HCT116 (cell line): ENCODE data around the gene PGBD1. TPM values are rescaled to one million over a fixed set of nuclear protein-coding genes. Genes with fewer than 3 reads are reported as not detected.

Source experiments
- ATAC-seq: fragments of 200-7000 bp; cut with Tn5 transposase; 2 replicates; pipeline ENCODE4 v1.9.1; 2020; ENCODE audit warnings: mild to moderate bottlenecking, moderate library complexity
- BruUV-seq: library from RNA; stranded (reverse); fragments of 400-500 nt; replicated peaks from 2 replicates; lab custom pipeline; 2021; lab: Mats Ljungman, UMichigan
- CTCF ChIA-PET: fragments of 300-600 bp; sonication (Branson Sonifier 250); formaldehyde crosslinking; loops from one replicate; lab custom pipeline; 2021; ENCODE audit warnings: antibody characterized with exemption; lab: Charles Lee
- POLR2A ChIA-PET: fragments of 300-600, 350-600 bp; sonication (Branson Sonifier 250); formaldehyde crosslinking; loops from one replicate; lab custom pipeline; 2021; ENCODE audit warnings: antibody characterized with exemption; lab: Charles Lee
- RAD21 ChIA-PET, 2 experiments: fragments of 300-600 bp; sonication (Branson Sonifier 250); formaldehyde crosslinking; loops; one replicate each; lab custom pipeline; 2023; ENCODE audit warnings: low total read pairs in 2 of 2; ENCODE audit not compliant: uncharacterized antibody in 2 of 2, unreplicated experiment in 2 of 2, low non-redundant PET in 1 of 2; lab: Charles Lee
- DNase-seq: peaks from one replicate; pipeline ENCODE4 v3.0.0-alpha.2; 2010; ENCODE audit warnings: low read depth, low spot score
- H2AFZ ChIP-seq: fragments of 200-600 bp; shearing (Covaris generic), sonication (generic); 2 replicates; pipeline ENCODE4 v1.6.1; 2017; ENCODE audit warnings: low read depth, mixed run types, mixed read lengths, antibody characterized with exemption, low read length; ENCODE audit not compliant: poor library complexity, severe bottlenecking
- H3K27ac ChIP-seq: 2 replicates; pipeline ENCODE4 v1.5.1; 2012; ENCODE audit warnings: low read depth, low read length
- H3K27me3 ChIP-seq: fragments of 200-600 bp; sonication (generic); 2 replicates; pipeline ENCODE4 v1.6.1; 2016; ENCODE audit warnings: mixed run types, low read length, mixed read lengths; ENCODE audit not compliant: insufficient read depth
- H3K36me3 ChIP-seq, 2 experiments: fragments of 200-500 bp in 1 of 2; fragments of 200-600 bp in 1 of 2; sonication (Bioruptor generic) in 1 of 2; sonication (generic) in 1 of 2; 2 replicates each; pipeline versions ENCODE4 v1.5.1 to v1.6.1; 2014 to 2016; ENCODE audit warnings: low read length in 2 of 2, inconsistent platforms in 1 of 2, mixed read lengths in 1 of 2, mixed run types in 1 of 2; ENCODE audit not compliant: insufficient read depth in 2 of 2, control insufficient read depth in 1 of 2
- H3K4me1 ChIP-seq, 2 experiments: fragments of 200-600 bp in 1 of 2; sonication (generic) in 1 of 2; 2 replicates each; pipeline versions ENCODE4 v1.5.1 to v1.6.1; 2012 to 2017; ENCODE audit warnings: low read length in 2 of 2, inconsistent platforms in 1 of 2, mild to moderate bottlenecking in 1 of 2, mixed read lengths in 1 of 2, mixed run types in 1 of 2, moderate library complexity in 1 of 2; ENCODE audit not compliant: insufficient read depth in 2 of 2, control insufficient read depth in 1 of 2
- H3K4me2 ChIP-seq: fragments of 200-600 bp; sonication (generic); 2 replicates; pipeline ENCODE4 v1.6.1; 2017; ENCODE audit warnings: mixed run types, low read length, mixed read lengths
- H3K4me3 ChIP-seq, 2 experiments: fragments of 200-600 bp in 1 of 2; sonication (generic) in 1 of 2; replicated peaks in 1 of 2; 2 replicates each; pipeline ENCODE4 v1.5.1; 2011 to 2016; ENCODE audit warnings: low read length in 2 of 2, control low read depth in 1 of 2, low read depth in 1 of 2, mild to moderate bottlenecking in 1 of 2, mixed read lengths in 1 of 2, mixed run types in 1 of 2
- H3K79me2 ChIP-seq: fragments of 200-600 bp; sonication (generic); 2 replicates; pipeline ENCODE4 v1.6.1; 2017; ENCODE audit warnings: mild to moderate bottlenecking, mixed run types, low read length, moderate library complexity, mixed read lengths; ENCODE audit not compliant: insufficient read depth
- H3K9ac ChIP-seq: fragments of 200-600 bp; sonication (generic); 2 replicates; pipeline ENCODE4 v1.6.1; 2016; ENCODE audit warnings: low read length, mixed read lengths
- H3K9me2 ChIP-seq: fragments of 200-600 bp; sonication (generic), shearing (Covaris generic); 2 replicates; pipeline ENCODE4 v1.6.1; 2017; ENCODE audit warnings: mixed run types, mild to moderate bottlenecking, moderate library complexity; ENCODE audit not compliant: insufficient read depth
- H3K9me3 ChIP-seq, 2 experiments: fragments of 200-500 bp in 1 of 2; fragments of 200-600 bp in 1 of 2; sonication (Bioruptor generic) in 1 of 2; sonication (generic) in 1 of 2; 2 replicates each; pipeline ENCODE4 v1.6.1; 2014 to 2017; ENCODE audit warnings: low read length in 2 of 2, mixed read lengths in 2 of 2, inconsistent platforms in 1 of 2, low read depth in 1 of 2, mild to moderate bottlenecking in 1 of 2, mixed run types in 1 of 2, moderate library complexity in 1 of 2; ENCODE audit not compliant: control insufficient read depth in 1 of 2, insufficient read depth in 1 of 2
- H4K20me1 ChIP-seq: fragments of 200-600 bp; sonication (generic), shearing (Covaris generic); 2 replicates; pipeline ENCODE4 v1.6.1; 2017; ENCODE audit warnings: mixed run types, mild to moderate bottlenecking, moderate library complexity; ENCODE audit not compliant: insufficient read depth
- CTCF ChIP-seq, 3 experiments: fragments of 200-600 bp in 1 of 3; sonication (generic) in 1 of 3; IDR thresholded peaks in 2 of 3; conservative IDR thresholded peaks in 1 of 3; 2 replicates each; pipeline ENCODE4 v1.5.1; 2012 to 2017; ENCODE audit warnings: low read depth in 2 of 3, low read length in 2 of 3, antibody characterized with exemption in 1 of 3, borderline replicate concordance in 1 of 3, control low read depth in 1 of 3, mild to moderate bottlenecking in 1 of 3, mixed read lengths in 1 of 3, mixed run types in 1 of 3, moderate library complexity in 1 of 3; ENCODE audit not compliant: insufficient read depth in 1 of 3
- EGR1 ChIP-seq: IDR thresholded peaks from 2 replicates; pipeline ENCODE4 v1.6.1; 2012; ENCODE audit warnings: low read depth
- ELF1 ChIP-seq: IDR thresholded peaks from 2 replicates; pipeline ENCODE4 v1.6.1; 2012; ENCODE audit warnings: low read depth, borderline replicate concordance
- EZH2 ChIP-seq: fragments of 200-600 bp; sonication (generic); IDR thresholded peaks from 2 replicates; pipeline ENCODE4 v1.6.1; 2017; ENCODE audit warnings: antibody characterized with exemption, mixed run types
- EZH2phosphoT487 ChIP-seq: fragments of 200-600 bp; IDR thresholded peaks from 2 replicates; pipeline ENCODE4 v1.6.1; 2018; ENCODE audit warnings: antibody characterized with exemption, borderline replicate concordance
- JUND ChIP-seq: IDR thresholded peaks from 2 replicates; pipeline ENCODE4 v1.6.1; 2012
- POLR2A ChIP-seq: IDR thresholded peaks from 2 replicates; pipeline ENCODE4 v1.7.0; 2011; ENCODE audit warnings: borderline replicate concordance; ENCODE audit not compliant: insufficient read depth, insufficient read length; ENCODE audit errors: extremely low read depth
- RAD21 ChIP-seq: IDR thresholded peaks from 2 replicates; pipeline ENCODE4 v1.6.1; 2012; ENCODE audit warnings: low read depth, mild to moderate bottlenecking
- REST ChIP-seq: IDR thresholded peaks from 2 replicates; pipeline ENCODE4 v1.6.1; 2012; ENCODE audit warnings: low read depth
- SIN3A ChIP-seq: IDR thresholded peaks from 2 replicates; pipeline ENCODE4 v1.6.1; 2012; ENCODE audit warnings: low read depth
- SP1 ChIP-seq: IDR thresholded peaks from 2 replicates; pipeline ENCODE4 v1.6.1; 2012; ENCODE audit warnings: low read depth
- TCF7L2 ChIP-seq: IDR thresholded peaks from 2 replicates; pipeline ENCODE4 v1.7.0; 2011; ENCODE audit warnings: borderline replicate concordance, inconsistent platforms; ENCODE audit not compliant: insufficient read depth, insufficient read length; ENCODE audit errors: extremely low read depth
- YY1 ChIP-seq: IDR thresholded peaks from 2 replicates; pipeline ENCODE4 v1.6.1; 2011; ENCODE audit warnings: low read length, low read depth, moderate library complexity, mild to moderate bottlenecking; ENCODE audit not compliant: insufficient replicate concordance; ENCODE audit errors: extremely low read depth
- ZBTB33 ChIP-seq: IDR thresholded peaks from 2 replicates; pipeline ENCODE4 v1.6.1; 2011; ENCODE audit warnings: mild to moderate bottlenecking, low read length, moderate library complexity; ENCODE audit not compliant: insufficient replicate concordance; ENCODE audit errors: extremely low read depth
- ZNF274 ChIP-seq: fragments of 200-500 bp; sonication (Bioruptor generic); IDR thresholded peaks from 2 replicates; pipeline ENCODE4 v1.6.1; 2014; ENCODE audit warnings: mild to moderate bottlenecking, low read depth, low read length, inconsistent platforms
- intact Hi-C: fragments of 100-400 bp; cut with micrococcal nuclease; formaldehyde crosslinking; loops from 2 replicates; pipeline ENCODE4 v1.10.0; 2022
- total RNA-seq: library from RNA; stranded (reverse); gene quantifications from one replicate; pipeline ENCODE4 v1.2.1, GENCODE V29; 2021; ENCODE audit not compliant: unreplicated experiment
- TF ChIP-seq, protein P1 (sequence below): IDR thresholded peaks from 2 replicates; pipeline ENCODE4 v1.6.1; 2012

Gene PGBD1
- total RNA-seq, 1 experiment from 2014 or later, result 3.6 TPM

GRCh38 chr6:28252009-28252975, 29.1 kb upstream of the PGBD1 start, which contains the start of gene ZKSCAN4:
Gene ZKSCAN4 (minus strand): TSS chr6:28252269. CDS start chr6:28251980, 289 bp downstream.
- DNase-seq, result peak; percentile 90
- ChIA-PET CTCF (interaction anchor here (1.6 kb wide), 1 partner anchor 104 kb away, joined by 9 read pairs; no protein-coding TSS in a partner anchor), RAD21 (interaction anchor here (0.9 to 1.3 kb wide), 5 partner anchors 14 to 131 kb away, joined by 3 to 5 read pairs (median 4); partner anchors contain the start of gene ZSCAN26 (in 2 of the 2)), POLR2A (interaction anchor here (0.8 to 2.5 kb wide), 5 partner anchors 12 to 131 kb away, joined by 3 to 13 read pairs (median 11); partner anchors contain the start of genes ZKSCAN8 and ZSCAN26)
- Histone ChIP-seq H2AFZ (peak within 1 kb of the TSS; percentile 85), H3K36me3 (0 out of 4 replicates have a peak, but pooled peaks cover 0 to 4% of the 10 kb centered on the region in 2 experiments), H3K27ac (peak within 1 kb of the TSS; percentile 44), H3K4me2 (peak within 1 kb of the TSS; percentile 86), H3K9ac (peak within 1 kb of the TSS; percentile 81), H3K9me3 (no peaks in the 10 kb centered on the region), H3K9me2 (no peaks in the 10 kb centered on the region), H3K4me1 (peaks cover 7 to 15% of the 10 kb centered on the region in 2 experiments; a peak in 3 of 4 replicates), H3K27me3 (no peaks in the 10 kb centered on the region), H4K20me1 (no peaks in the 10 kb centered on the region), H3K4me3 (peak within 1 kb of the TSS; percentile 97 to 98), H3K79me2 (peaks cover 12% of the 10 kb centered on the region)
- peak; percentile 95 for ATAC-seq
- TSS peak; percentile 56 for BruUV-seq
- intact Hi-C loops, result loop anchor here (1.0 kb wide), 3 partner anchors 15 to 116 kb away; partner anchors contain the start of gene ZSCAN26
- TF ChIP-seq ZNF274 (no peak), REST (no peak), EZH2 (no peak), YY1 (peak; percentile 70), SP1 (peak; percentile 78), CTCF (IDR thresholded peaks at IDR 0.05 in 2 of 3, conservative IDR thresholded peaks at IDR 0.05 in 1 of 3; ENCODE audit: borderline replicate concordance in 1 of 3, insufficient read depth in 1 of 3, low read depth in 2 of 3, low read length in 2 of 3) (no peak), EGR1 (no peak), ZBTB33 (peak; percentile 47), SIN3A (peak; percentile 49), ELF1 (peak; percentile 62), TCF7L2 (no peak), RAD21 (peak; percentile 17; the same call in 1 of the 2 replicates), EZH2phosphoT487 (no peak), JUND (no peak), POLR2A (peak; percentile 17)
- TF ChIP-seq, protein P1, sequence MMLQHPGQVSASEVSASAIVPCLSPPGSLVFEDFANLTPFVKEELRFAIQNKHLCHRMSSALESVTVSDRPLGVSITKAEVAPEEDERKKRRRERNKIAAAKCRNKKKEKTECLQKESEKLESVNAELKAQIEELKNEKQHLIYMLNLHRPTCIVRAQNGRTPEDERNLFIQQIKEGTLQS, result no peak
